HG03159 (cell line): ENCODE measurements around the gene RSRP1.

ENCODE experiments used
- ATAC-seq: cut with Tn5 transposase; IDR thresholded peaks from one replicate; pipeline ENCODE4 v1.9.1; 2021; ENCODE audit warnings: mild to moderate bottlenecking, moderate library complexity; ENCODE audit not compliant: unreplicated experiment

The RSRP1 gene

GRCh38 chr1:25194572-25195020, 52.7 kb downstream of the RSRP1 start:
- ATAC-seq, result no peak

- ATAC-seq, result no peak
Measured at GRCh38 chr1:25194054-25194453, 53.2 kb downstream of the RSRP1 start.

- ATAC-seq, result no peak
Measured at GRCh38 chr1:25193229-25193628, 54.0 kb downstream of the RSRP1 start.
